Limb (tissue), 2 donors: ENCODE results near the gene GALNT9.

Experiments used
- DNase-seq, 2 donors: peaks; one replicate each; pipeline ENCODE4 v3.0.0-alpha.2; 2016; ENCODE audit errors: extremely low spot score in 2 of 2

Gene GALNT9

DNA sequence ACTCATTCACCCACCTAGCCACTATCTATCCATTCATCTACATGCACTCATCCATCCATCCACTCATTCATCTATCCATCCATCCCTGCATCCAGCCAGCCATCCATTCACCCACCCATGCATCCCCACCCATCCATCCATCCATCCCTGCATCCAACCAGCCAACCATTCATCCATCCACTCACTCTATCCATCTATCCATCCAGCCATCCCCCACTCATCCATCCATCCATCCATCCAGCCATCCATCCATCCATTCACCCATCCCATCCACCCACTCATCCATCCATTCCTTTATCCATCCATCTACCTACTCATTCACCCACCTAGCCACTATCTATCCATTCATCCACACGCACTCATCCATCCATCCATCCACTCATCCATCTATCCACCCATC, 112.0 kb downstream of the GALNT9 start:
- no peak for DNase-seq

DNA sequence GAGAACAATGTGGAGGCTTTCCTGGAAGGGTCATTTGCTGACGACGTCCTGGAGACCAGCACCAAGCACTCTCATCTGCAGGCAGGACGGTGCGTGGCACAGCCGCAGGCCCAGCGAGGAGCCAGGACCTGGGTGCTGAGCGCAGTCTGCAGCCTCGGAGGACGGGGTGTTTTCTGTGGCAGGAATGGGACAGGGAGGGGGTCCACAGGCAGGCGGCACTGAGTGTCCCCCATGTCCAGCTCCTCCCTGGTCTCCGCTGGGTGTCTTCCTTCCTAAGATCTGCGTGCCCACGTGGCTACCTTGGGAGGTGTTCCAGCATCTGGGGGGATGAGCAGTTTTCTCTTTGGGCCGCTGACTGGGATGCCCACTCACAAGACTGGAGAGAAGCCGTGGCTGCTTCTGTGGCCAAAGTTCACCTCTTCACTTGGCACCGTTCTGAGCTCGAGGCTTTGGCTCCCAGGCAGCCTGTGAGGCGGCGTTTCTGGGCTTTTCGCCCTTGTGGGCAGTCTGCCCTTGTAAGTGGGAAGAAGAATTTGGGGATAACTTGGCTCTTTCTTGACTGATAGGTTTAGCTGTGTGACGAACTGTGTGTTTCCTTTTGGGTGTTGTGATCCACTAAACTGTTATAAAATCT, 112.9 kb downstream of the GALNT9 start:
- DNase-seq = no peak

- no peak for DNase-seq
Measured at GRCh38 chr12:132215299-132215989, 113.9 kb downstream of the GALNT9 start.

GRCh38 chr12:132214891-132215290, 114.5 kb downstream of the GALNT9 start:
- no peak for DNase-seq

DNA sequence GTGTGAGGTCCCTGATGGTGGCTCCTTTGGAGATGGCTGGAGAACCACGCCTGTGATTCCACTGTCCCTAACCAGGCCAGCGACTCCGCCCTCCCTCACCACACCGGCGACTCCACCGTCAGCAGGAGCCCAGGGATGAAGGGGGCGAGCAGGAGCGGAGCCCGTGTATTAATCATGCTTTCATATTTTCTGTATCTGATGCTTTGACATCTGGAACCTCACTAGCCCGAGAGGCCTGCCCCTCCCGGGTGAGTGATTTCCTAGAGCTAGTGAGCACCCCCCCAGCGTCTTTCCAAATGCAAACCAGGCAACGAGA, 115.3 kb downstream of the GALNT9 start:
- no peak for DNase-seq

DNA sequence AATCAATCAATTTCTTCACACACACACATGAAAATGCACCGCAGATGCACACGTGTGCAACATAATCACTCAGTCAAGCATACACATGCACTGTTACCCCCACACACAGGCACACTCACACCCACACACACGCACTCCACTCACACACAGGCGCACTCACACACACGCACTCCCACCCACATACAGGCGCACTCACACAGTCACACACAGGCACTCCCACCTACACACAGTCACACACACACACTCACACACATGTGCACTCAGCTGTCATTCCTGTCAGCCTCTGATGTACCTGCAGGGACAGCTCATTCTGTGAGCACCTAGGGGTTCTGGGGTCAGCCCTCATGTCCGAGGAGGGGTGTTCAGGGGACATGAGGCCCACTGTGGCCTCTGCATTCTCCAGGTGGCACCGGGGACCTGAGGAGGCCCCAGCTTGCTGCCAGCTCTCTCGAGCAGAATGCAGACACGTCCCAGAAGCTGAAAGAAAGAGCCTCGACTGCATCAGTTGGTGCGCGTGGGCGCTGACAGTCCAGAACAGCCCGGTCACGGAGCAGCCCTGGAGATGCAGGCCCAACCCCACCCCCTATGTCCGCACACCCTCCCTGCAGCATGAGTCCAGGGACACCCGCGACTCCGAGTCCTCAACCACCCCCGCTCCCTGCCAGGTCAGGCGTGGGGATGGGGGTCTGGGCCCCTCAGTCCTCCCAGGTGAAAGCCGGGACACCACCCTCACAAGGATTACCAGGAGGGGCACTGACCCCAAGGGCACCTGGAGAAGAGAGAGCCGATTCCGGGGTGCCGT, 115.8 kb downstream of the GALNT9 start:
- DNase-seq = no peak

DNA sequence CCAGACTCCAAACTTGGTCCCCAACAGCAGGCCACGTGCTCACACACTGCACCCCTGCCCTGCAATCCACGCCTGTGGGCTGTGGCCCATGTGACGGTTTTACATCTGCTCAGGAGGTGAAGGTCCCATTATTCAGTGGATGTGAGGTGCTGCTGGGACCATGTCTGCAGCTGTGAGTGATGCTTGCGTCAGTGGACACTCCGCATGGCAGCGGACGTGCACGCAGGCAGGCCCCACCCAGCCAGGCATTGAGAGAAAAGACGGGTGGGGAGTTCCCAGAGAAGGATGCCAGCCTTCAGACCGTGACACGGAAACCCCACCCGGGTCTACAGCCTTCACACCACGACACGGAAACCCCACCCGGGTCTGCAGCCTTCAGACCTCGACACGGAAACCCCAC, 117.6 kb downstream of the GALNT9 start:
- no peak for DNase-seq

DNA sequence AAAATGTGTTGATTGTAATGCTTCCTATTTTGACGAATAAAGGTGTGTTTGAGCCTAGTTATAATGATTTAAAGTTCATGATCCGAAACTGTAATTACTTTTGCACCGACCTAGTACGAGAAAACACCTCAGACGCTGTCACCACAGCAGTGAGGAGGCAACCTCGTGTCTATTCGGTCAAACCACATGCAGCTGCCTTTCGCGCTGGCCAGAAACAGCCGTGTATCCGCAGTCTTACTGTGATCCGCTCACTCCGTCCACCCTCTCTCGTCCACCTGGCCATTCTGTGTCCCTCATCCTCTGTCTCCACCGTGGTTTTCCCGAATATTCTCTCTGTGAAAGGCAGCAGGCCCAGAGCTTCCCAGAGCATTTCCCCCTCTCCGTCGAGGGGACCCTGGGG, 118.1 kb downstream of the GALNT9 start:
- DNase-seq = no peak

- no peak for DNase-seq
Measured at GRCh38 chr12:132210223-132211055, 119.0 kb downstream of the GALNT9 start.

GRCh38 chr12:132209619-132210222, 119.7 kb downstream of the GALNT9 start:
- no peak for DNase-seq

DNA sequence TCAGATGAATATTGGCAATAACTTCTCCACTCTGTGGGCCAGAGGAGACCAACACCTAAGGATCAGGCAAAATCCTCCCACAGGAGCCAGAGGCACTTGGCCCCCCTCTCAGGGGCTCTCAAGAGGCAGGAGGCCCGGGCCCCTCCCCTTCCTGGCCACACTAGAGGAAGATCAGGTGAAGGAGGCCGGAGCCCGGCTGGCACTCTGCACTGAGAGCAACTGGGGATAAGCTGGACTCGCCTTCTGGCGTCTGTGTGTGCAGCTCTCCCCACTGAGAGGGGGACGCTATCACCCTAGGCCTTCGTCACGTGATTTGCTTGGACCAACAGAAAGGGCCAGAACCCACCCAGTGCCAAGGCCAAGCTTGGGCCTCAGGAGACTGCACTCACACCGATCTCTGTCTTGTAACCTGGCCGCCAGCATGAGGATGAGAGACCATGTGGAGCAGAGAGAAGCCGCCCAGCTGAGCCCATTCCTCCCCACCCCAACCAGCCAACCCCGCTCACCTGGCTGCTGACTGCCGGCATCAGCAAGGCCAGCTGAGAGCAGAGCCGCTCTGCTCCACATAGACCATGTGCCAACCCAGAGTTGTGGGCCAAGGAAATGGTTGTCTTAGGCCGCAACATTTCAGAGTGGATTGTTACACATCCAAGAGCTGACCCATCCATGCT, 121.1 kb downstream of the GALNT9 start:
- no peak for DNase-seq

GRCh38 chr12:132207083-132207775, 122.2 kb downstream of the GALNT9 start:
- no peak for DNase-seq

DNA sequence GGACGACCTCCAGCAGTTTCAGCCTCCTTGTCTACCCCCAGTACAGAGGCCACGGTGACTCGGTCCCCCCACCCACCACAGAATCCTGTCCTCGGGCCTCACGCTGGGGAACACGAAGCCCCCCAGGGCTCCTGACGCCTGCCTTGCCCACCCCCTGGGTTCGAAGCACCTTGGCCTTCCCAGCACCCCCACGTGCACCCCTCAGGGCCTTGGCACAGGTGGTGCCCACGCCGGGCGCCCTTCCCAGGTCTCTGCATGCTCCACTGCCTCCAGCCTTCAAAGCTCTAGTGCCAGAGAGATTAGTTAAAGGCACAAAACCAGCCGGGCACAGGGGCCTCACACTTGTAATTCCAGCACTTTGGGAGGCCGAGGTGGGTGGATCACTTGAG, 123.3 kb downstream of the GALNT9 start:
- DNase-seq = no peak

- DNase-seq = peak in 1 of 2 donors; percentile 47
Measured at GRCh38 chr12:132205271-132206045, 123.9 kb downstream of the GALNT9 start.

- DNase-seq = no peak
Measured at GRCh38 chr12:132204793-132205270, 124.6 kb downstream of the GALNT9 start.

DNA sequence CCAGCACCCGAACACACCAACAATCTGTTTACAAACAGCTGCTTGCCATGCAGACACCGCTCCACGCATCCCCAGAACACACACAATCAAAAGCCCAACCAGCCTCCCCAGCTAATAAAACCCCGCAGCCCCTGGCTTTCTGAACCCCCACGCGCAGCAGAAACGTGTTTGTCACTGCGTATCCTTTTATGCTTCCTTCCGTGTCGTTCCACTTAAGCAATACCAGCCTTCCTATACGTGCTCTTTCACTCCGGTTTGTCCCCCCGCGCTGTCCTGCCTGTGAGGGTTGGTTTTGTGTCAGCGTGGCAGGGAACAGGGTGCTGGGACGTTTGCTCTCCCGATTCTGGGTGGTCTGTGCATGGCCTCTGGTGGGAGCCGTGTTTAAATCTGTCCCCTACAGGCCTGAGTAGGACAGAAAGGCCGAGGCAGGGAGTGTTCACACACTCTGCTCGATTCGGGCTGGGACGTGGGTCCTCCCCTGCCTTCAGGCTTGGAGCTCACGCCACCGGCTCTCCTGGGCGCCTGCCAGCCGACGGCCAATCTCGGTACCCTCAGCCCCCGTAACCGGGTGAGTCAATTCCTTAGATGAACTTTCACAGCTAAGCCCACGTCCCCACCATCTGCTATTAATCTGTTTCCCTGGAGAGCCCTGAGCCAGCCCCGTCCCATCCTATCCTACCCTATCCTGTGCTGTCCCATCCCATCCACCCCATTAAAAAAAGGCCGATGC, 125.2 kb downstream of the GALNT9 start:
- DNase-seq = no peak

- DNase-seq = no peak
Measured at GRCh38 chr12:132202929-132203721, 126.3 kb downstream of the GALNT9 start.
